ENCODE measurements around the gene ETV3. TPM values are rescaled to one million over a fixed set of nuclear protein-coding genes. Genes with fewer than 3 reads are reported as not detected.

ETV3 gene
- total RNA-seq (2022; extraction: Qiagen RNA extraction), result 8.4 to 12.4 TPM (median 10.0 TPM) in 5 replicates

DNA sequence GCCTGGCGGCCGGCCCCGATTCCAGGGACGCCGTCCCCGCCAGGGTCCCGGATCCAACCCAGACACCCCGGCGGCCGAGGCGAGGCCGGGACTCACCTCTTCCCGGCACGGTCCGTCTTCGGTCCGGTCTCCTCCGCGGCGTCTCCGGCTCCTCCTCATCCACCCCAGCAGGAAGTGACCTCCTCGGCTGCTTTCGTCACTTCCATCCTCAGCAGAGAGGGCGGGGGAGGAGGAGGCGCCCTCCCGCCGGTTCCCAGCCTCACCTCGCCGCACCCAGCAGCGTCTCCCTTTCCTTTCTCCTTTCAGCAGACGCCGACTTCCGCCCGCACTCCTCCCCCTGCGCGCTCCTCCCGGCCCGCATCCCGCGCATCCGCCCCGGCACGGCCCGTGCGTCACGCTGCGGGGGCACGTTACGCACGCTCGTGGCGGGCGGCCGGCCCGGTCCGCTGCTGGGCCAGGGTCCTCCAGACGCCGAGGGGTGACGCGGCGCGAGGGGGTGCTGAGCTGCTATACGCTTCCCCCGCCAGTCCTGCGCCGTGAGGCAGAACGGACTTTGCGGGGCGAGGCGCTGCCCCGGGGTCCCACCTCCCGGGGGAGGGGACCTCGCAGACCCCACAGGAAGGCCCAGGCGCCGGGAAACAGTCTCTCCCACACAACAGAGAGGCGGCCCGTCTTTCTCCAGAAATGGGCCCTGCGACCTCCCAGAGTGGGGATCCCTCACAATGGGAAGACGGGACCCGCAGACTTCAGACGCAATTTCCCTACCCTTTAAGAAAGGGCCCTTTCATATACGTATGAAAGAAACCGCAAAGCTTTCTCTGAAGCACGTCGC lies at the start of gene ETV3:
Gene ETV3, minus strand, starts transcription at position 176 of the 832 bp plus-strand sequence. CDS start 2,043 bp downstream, outside the sequence.

DNA sequence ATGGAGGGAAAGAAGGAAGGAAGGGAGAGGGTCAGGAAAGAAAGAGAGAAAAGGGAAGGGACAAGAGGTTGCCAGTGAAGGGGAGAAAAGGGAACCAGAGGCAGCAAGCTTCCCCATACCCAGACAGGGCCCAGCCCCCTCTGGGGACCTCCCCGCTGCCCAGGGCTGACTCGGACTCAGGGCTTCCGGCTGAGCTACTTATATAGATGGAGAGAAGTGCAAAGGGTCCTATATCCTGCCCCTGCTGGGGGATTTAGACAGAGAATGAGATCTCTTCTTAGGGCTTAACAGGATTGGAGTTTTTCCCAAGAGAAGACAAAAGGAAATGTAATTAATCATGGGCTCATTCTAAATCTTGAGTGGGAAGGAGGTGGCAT lies 38.6 kb downstream of the ETV3 start, which contains the start of gene ETV3L:
Gene ETV3L, minus strand, starts transcription at position 176 of the 377 bp plus-strand sequence. CDS start 285 bp downstream, outside the sequence.

Other genes starting within 250 kb of the ETV3 start
- 7.8 to 11.1 TPM (median 9.9 TPM) in 5 replicates for gene PEAR1, start 244.7 kb downstream of the ETV3 start, total RNA-seq (2022; extraction: Qiagen RNA extraction)
- 0.07 to 0.21 TPM (median 0.13 TPM) in 5 replicates for gene LRRC71, start 217.8 kb downstream of the ETV3 start, total RNA-seq (2022; extraction: Qiagen RNA extraction)
- gene ARHGEF11, start 92.7 kb downstream of the ETV3 start, total RNA-seq (2022; extraction: Qiagen RNA extraction), result 17.4 to 20.3 TPM (median 18.8 TPM) in 5 replicates
- not detected in 5 replicates for gene ETV3L, start 38.6 kb downstream of the ETV3 start, total RNA-seq (2022; extraction: Qiagen RNA extraction)

Measured in A549 treated with CORT108297 at 1 μM for 4 hours (cell line).